Measurements from ENCODE around the gene UBE2I.
A peak's percentile ranks its signal among the peaks of the same experiment; 100 is the strongest.

DNA sequence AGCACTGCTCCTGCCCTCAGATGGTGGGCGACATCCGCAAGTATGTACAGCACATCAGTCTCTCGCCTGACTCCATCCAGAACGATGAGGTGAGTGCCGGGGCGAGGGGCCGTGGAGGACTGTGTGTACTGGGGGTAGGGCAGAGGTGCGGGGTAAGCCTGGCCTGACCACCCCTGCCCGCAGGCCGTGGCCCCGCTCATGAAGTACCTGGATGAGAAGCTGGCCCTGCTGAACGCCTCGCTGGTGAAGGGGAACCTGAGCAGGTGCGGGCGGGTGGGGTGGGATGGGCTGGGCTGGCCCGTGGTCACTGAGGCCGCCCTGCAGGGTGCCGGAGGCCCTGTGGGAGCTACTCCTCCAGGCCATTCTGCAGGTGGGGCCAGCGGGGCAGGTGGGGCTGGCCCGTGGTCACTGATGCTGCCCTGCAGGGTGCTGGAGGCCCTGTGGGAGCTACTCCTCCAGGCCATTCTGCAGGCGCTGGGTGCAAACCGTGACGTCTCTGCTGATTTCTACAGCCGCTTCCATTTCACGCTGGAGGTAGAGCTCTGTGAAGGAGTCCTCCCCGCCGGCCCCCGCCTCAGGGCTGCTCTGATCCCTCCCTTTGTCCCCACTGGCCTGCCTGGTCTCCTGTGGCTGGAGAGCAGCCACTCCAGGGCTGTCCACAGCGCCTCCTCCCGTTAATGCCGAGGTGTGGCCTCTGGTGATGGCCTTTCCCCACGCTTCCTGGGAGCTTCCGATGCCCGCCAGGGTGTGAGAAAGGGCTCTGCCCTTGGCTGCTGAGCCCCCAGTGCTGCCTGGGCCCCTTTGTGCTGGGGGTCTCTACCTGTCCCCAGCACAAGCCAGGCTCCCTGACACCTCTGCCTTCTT, 37.2 kb downstream of the UBE2I start:
- TF ChIP-seq, protein P1, sequence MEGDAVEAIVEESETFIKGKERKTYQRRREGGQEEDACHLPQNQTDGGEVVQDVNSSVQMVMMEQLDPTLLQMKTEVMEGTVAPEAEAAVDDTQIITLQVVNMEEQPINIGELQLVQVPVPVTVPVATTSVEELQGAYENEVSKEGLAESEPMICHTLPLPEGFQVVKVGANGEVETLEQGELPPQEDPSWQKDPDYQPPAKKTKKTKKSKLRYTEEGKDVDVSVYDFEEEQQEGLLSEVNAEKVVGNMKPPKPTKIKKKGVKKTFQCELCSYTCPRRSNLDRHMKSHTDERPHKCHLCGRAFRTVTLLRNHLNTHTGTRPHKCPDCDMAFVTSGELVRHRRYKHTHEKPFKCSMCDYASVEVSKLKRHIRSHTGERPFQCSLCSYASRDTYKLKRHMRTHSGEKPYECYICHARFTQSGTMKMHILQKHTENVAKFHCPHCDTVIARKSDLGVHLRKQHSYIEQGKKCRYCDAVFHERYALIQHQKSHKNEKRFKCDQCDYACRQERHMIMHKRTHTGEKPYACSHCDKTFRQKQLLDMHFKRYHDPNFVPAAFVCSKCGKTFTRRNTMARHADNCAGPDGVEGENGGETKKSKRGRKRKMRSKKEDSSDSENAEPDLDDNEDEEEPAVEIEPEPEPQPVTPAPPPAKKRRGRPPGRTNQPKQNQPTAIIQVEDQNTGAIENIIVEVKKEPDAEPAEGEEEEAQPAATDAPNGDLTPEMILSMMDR (IDR thresholded peaks at IDR 0.05) = peak; percentile 45
- TF ChIP-seq ZFX (IDR thresholded peaks at IDR 0.05; ENCODE audit: borderline replicate concordance) = no peak
